Transverse colon (tissue), 4 donors: Measurements from ENCODE around the gene RHAG.

Source experiments
- CTCF ChIP-seq, 5 experiments: fragments of 200-600 bp in 3 of 5; fragments of 450-650 bp in 2 of 5; sonication (generic) in 3 of 5; IDR thresholded peaks; 1 replicate in 2 of 5; 2 replicates in 3 of 5; pipeline ENCODE4 v1.5.1; 2016 to 2017; ENCODE audit warnings: antibody characterized with exemption in 5 of 5, inconsistent platforms in 3 of 5, mild to moderate bottlenecking in 2 of 5, moderate library complexity in 1 of 5
- EP300 ChIP-seq: sonication (generic); formaldehyde crosslinking; IDR thresholded peaks from one replicate; pipeline ENCODE4 v1.6.1; 2017; ENCODE audit warnings: antibody characterized with exemption, low read depth
- POLR2A ChIP-seq: fragments of 450-650 bp; IDR thresholded peaks from one replicate; pipeline ENCODE4 v1.6.1; 2016; ENCODE audit warnings: antibody characterized with exemption, mild to moderate bottlenecking, moderate library complexity
- POLR2AphosphoS5 ChIP-seq, 3 donors: sonication (generic); formaldehyde crosslinking; IDR thresholded peaks; one replicate each; pipeline ENCODE4 v1.6.1; 2016; ENCODE audit warnings: antibody characterized with exemption in 3 of 3

GRCh38 chr6:49635978-49636712 lies 494 bp downstream of the RHAG start:
- TF ChIP-seq POLR2AphosphoS5 (IDR thresholded peaks at IDR 0.05), result no peak
- no peak for TF ChIP-seq POLR2A
- no peak for TF ChIP-seq CTCF (IDR thresholded peaks at IDR 0.05)
- no peak for TF ChIP-seq EP300
